ENCODE measurements around the gene ARPC1A. TPM values are rescaled to one million over a fixed set of nuclear protein-coding genes. Genes with fewer than 3 reads are reported as not detected.

ARPC1A gene
- total RNA-seq, 1 experiment from 2014 or later: 149 TPM

- ChIA-PET CTCF (interaction anchor here (0.6 to 0.9 kb wide), 6 partner anchors 13 to 534 kb away, joined by 3 read pairs; no protein-coding TSS in a partner anchor), POLR2A (interaction anchor here (0.7 to 2.2 kb wide), 4 partner anchors 36 to 127 kb away, joined by 3 to 18 read pairs (median 4); partner anchors contain the start of genes BUD31 and PDAP1)
- Mint-ChIP-seq H3K27me3 (ENCODE audit: insufficient read depth, unreplicated experiment) (no peaks in the 10 kb centered on the region), H3K27ac (ENCODE audit: low read depth, unreplicated experiment) (no peak overlapping the region), H3K36me3 (ENCODE audit: insufficient read depth, unreplicated experiment) (peaks cover 19% of the 10 kb centered on the region), H3K9me3 (ENCODE audit: unreplicated experiment) (no peaks in the 10 kb centered on the region), H3K4me1 (ENCODE audit: insufficient read depth, unreplicated experiment) (peaks cover 5% of the 10 kb centered on the region), H3K4me3 (ENCODE audit: unreplicated experiment) (peak overlapping the region; percentile 70)
- no peak for DNase-seq (ENCODE audit: unreplicated experiment)
- no TSS peak for BruUV-seq (replicated peaks)
- intact Hi-C loops (cut with micrococcal nuclease): no loop called here
- TF ChIP-seq CTCF (IDR thresholded peaks at IDR 0.05; ENCODE audit: unreplicated experiment): no peak
Measured at GRCh38 chr7:99372275-99373090, 46.8 kb downstream of the ARPC1A start.

GRCh38 chr7:99373091-99374066 lies 47.7 kb downstream of the ARPC1A start:
- POLR2A ChIA-PET: interaction anchor here (0.6 to 2.2 kb wide), 6 partner anchors 12 to 43 kb away, joined by 3 to 18 read pairs (median 3); partner anchors contain the start of genes BUD31 and PDAP1

GRCh38 chr7:99374111-99375064 lies 48.7 kb downstream of the ARPC1A start, which contains the start of gene ARPC1B:
Gene ARPC1B (plus strand): TSS chr7:99374730. CDS start chr7:99385715, 10,985 bp downstream.
- CTCF ChIA-PET: interaction anchor here (0.5 to 1.3 kb wide), 2 partner anchors 9 to 13 kb away, joined by 4 to 5 read pairs; no protein-coding TSS in a partner anchor
- intact Hi-C loops (cut with micrococcal nuclease): no loop called here
- BruUV-seq (replicated peaks): no TSS peak

More at GRCh38 chr7:99373091-99374066, 47.7 kb downstream of the ARPC1A start:
- intact Hi-C loops (cut with micrococcal nuclease): no loop called here
- Mint-ChIP-seq H3K36me3 (ENCODE audit: insufficient read depth, unreplicated experiment) (peaks cover 26% of the 10 kb centered on the region), H3K27ac (ENCODE audit: low read depth, unreplicated experiment) (no peak overlapping the region), H3K27me3 (ENCODE audit: insufficient read depth, unreplicated experiment) (no peaks in the 10 kb centered on the region), H3K9me3 (ENCODE audit: unreplicated experiment) (no peaks in the 10 kb centered on the region), H3K4me1 (ENCODE audit: insufficient read depth, unreplicated experiment) (peaks cover 5% of the 10 kb centered on the region), H3K4me3 (ENCODE audit: unreplicated experiment) (peak overlapping the region; percentile 70)
- TF ChIP-seq CTCF (IDR thresholded peaks at IDR 0.05; ENCODE audit: unreplicated experiment): no peak
- CTCF ChIA-PET: interaction anchor here (0.5 to 1.3 kb wide), 5 partner anchors 8 to 535 kb away, joined by 3 to 5 read pairs (median 3); no protein-coding TSS in a partner anchor
- DNase-seq (ENCODE audit: unreplicated experiment): no peak
- BruUV-seq (replicated peaks): no TSS peak

More at GRCh38 chr7:99374111-99375064, 48.7 kb downstream of the ARPC1A start, which contains the start of gene ARPC1B:
- POLR2A ChIA-PET: interaction anchor here (0.6 to 3.8 kb wide), 5 partner anchors 13 to 185 kb away, joined by 3 to 46 read pairs (median 3); partner anchors contain the start of genes BUD31 and PDAP1
- H3K36me3 Mint-ChIP-seq (ENCODE audit: insufficient read depth, unreplicated experiment): peaks cover 30% of the 10 kb centered on the region
- H3K9me3 Mint-ChIP-seq (ENCODE audit: unreplicated experiment): no peaks in the 10 kb centered on the region
- no peaks in the 10 kb centered on the region for H3K27me3 Mint-ChIP-seq (ENCODE audit: insufficient read depth, unreplicated experiment)
- no peak for TF ChIP-seq CTCF (IDR thresholded peaks at IDR 0.05; ENCODE audit: unreplicated experiment)
- DNase-seq (ENCODE audit: unreplicated experiment): peak; percentile 73
- peak within 1 kb of the TSS; percentile 39 for H3K27ac Mint-ChIP-seq (ENCODE audit: low read depth, unreplicated experiment)
- H3K4me1 Mint-ChIP-seq (ENCODE audit: insufficient read depth, unreplicated experiment): peaks cover 6% of the 10 kb centered on the region
- peak within 1 kb of the TSS; percentile 70 for H3K4me3 Mint-ChIP-seq (ENCODE audit: unreplicated experiment)
